Hematopoietic multipotent progenitor cell treated with erythropoietin and hydrocortisone succinate and interleukin-3 and kit ligand, for 6 days (in vitro differentiated cells): Measurements from ENCODE around the gene ATP6V0E1.
"Not testable (repeated sequence)": the region's sequence is repeated elsewhere in the genome, so short reads cannot be mapped to it uniquely, and the experiment has no call there.

Experiments used
- DNase-seq: peaks from one replicate; pipeline ENCODE4 v3.0.0-alpha.2; 2015

Gene ATP6V0E1

DNA sequence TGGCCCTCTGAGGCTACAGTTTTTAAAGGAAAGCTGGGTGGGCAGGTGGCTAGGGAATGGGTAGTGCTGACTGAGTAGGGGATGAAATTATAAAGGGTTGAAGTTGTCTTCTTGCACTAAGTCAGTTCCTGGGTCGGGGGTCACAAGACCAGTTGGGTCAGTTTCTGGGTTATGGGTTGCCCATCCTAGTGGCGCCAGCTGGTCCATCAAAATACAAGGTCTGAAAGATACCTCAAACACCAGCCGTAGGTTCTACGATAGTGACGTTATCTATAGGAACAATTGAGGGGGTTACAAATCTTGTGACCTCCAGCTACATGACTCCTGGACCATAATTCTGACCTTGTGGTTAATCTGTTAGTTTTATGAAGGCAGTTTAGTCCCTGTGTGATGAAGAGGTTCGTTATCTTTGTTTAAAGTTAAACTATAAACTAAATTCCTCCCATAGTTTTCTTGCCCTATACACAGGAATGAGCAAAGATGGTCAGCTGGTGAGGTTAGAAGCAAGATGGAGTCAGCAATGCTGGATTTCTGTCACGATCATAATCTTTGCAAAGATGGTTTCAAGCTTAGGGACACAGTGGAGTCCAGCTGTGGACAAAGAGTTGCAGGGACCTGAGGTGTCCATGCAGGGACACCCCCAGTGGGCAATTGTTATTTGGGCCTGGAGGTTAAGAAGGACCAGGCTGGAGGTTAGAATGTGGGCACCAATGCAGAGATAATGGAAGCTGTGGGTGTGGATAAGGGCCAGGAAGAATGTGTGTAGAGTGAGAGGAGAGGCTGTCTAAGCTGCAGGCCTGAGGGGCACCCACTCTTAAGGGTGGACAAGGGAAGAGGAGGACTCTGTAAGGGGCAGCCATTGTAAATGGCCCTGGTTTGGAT lies 58.6 kb downstream of the ATP6V0E1 start:
- DNase-seq = peak; percentile 46

- no peak for DNase-seq
Measured at GRCh38 chr5:173042763-173043107, 59.2 kb downstream of the ATP6V0E1 start.

DNA sequence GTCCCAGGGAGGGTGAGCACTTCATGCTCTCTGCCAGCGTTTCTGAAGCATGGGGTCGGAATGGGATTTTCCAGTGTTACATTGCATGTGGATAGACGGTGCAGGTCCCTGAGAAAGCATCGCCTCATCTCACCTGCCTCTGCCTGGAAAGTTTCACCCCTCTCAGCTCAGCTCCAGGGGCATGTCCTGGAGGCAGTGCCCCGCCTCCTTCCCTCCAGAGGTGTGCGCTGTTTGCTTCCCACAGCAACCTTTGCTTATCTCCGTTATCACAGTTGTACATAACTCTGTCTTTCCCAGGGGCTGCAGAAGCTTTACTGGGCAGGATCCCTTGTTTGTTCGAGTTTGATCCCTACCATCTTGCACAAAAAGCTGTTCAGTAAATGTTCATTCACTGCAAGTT lies 61.9 kb downstream of the ATP6V0E1 start:
- no peak for DNase-seq

- not testable (repeated sequence) for DNase-seq
Measured at GRCh38 chr5:173047096-173047837, 63.7 kb downstream of the ATP6V0E1 start.

- DNase-seq = no peak
Measured at GRCh38 chr5:173047838-173048105, 64.2 kb downstream of the ATP6V0E1 start.

GRCh38 chr5:173050791-173051190 lies 67.2 kb downstream of the ATP6V0E1 start:
- no peak for DNase-seq

- DNase-seq = no peak
Measured at GRCh38 chr5:173051746-173052145, 68.2 kb downstream of the ATP6V0E1 start.

DNA sequence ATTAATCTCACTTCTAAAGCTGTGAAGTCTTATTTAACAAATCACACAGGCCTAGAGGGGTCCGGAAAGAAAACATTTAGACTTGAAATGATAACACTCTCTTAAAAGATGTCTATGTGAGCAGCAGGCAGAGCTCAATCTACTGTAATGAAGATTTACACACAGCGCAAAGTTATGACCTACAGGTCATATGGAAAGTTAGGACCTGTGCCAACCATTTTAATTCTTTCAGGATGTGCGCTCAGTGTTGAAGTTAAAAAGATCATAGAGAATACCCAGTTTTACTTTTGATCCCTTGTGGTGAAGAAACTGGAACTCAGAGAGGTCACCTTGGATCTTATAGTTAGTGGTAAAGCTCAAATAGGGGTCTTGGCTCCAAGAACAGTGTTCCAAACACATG lies 69.5 kb downstream of the ATP6V0E1 start:
- DNase-seq = no peak

DNA sequence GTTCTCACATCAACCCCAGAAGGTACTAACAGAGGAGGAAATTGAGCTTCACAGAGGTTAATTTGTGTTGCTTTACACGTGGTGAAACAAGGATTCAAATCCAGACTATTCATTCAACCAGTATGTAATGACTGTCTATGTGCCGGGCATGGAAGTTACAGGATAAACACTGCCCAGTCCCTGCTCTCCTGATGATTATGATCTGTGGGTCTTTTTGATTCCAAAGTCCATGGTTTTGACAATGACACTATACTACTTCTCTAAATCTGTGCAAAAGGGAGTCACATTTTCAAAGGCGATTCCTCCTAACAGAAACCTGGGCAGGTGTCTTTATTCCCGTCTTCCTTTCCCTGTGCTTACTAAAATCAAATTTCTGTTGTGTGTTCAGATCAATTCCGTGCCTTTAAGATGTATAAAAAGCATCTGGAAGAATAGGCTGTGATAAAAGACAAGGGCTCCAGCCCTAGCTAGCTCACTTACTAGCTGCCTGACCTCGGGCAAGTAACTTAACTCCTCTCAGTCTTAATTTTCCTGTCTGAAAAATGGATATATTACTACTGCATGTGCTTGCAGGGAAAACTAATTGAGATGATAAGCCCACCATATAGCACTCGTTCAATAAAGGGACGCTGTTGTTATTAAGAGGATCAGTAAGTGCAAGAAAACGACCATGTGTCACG lies 71.6 kb downstream of the ATP6V0E1 start:
- no peak for DNase-seq

GRCh38 chr5:173055722-173055982 lies 72.1 kb downstream of the ATP6V0E1 start:
- peak; percentile 39 for DNase-seq

DNA sequence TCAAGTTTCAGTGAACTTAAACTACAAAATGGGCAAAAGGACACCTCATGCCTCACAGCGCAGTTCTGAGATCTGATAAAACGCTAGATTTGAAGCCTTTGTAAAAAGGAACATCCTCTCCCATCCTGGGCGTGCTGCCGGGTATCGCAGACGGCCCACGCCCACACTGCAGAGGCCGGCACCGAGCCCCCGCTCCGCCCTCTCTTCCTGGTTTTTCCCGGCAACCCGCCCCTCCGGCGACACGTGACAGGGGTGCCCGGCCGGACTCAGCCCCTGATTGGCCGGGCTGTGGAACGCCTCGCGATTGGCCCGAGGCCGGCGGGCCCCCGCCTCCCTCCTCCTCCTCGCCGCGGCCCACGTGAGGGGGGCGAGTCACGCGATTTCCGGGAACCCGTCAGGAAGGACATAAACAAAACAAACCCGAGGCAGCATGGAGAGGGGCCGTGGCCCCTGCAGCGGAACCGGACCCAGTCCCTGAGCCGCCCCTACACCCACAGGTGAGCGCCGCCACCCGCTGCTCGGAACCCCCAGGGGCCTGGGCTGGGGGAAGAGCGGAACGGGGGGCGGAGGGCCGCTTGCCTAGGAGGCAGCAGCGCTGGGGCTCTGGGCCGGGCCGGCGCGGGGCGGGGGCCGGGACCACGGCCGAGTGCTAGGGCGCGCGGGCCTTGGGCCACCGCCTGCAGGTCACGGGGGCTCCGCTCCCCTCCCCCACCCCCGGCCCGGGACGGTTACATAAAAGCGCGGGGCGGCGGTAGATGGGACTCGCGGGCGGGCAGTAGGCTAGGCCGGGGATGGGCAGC lies 72.6 kb downstream of the ATP6V0E1 start, which contains the start of gene CREBRF:
CREBRF (plus strand) TSS at position 370 of the 800 bp plus-strand sequence. CDS start 24,424 bp downstream, outside the sequence.
- DNase-seq = peak; percentile 97

DNA sequence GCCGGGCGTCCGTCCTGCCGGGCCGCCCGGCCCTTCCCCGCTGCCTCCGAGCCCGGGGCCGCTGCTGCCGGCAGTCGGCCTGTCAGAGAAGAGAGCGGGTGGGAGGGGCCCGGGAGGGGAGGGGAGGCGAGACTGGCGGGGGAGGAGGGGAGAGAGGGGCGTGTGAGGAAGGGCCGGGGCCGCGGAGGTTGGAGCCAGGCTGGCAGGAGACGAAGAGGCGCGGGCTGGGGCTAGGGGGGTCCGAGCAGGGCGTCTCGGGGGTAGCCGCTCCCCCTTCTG lies 73.2 kb downstream of the ATP6V0E1 start:
- no peak for DNase-seq

DNA sequence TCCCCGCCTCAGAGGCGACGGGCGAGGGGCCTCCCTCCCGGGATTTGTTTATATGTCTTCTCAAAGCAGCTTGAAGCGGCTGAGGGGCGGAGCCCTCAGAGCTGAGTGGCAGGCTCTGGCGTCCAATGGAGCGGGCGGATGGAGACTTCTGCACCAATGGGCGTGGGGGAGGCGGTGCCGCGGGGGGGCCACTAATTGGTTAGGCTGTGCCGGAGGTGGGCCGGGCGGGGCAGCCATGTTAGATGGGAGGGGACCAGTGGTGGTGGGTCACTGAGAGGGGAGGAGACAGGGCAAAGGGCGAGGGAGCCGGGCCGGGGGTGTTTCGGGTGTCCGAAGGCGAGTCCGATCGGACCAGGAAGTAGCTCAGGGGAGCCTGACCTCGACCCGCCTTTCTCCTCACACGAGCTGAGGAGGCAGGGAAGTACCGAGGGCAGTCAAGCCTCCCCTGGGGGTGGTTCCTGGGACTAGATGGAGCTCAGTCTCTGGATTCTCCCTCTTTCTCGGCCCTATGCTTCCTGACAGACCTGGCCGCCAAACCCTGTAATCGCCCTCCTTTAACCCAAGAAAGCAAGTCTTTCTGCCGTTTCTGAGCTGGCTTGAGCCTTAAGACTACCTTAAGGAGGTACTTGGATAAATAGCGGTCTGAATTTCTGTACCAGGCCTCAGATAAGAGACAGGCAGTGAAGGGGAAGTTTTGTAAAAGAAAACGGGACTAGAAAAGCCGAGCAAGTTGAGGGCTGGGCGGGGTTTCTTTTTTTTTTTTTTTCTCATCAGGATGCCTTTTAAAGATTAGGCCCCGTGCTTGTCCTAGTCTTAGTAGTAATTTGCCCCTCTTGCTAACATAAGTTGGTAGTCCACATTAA lies 73.7 kb downstream of the ATP6V0E1 start:
- DNase-seq = peak; percentile 99

DNA sequence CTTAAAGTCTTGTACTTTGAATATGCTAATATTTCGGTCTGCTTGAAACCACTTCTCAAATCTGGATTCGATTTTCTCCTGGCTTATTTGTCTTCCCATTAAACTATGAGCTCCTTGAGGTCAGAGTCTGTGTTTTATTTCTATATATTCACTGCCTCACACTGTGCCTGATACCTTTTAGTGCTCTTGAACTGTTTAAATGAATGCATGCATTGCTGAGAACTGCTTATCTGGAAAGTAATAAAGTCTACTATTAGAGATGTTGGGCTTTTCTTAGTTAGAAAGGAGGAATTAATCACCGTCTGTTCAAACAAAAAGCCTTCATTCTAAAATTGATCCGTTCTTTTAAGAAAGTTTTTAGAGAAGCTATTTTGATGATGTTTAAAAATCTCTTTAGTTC lies 78.6 kb downstream of the ATP6V0E1 start:
- DNase-seq = no peak

DNA sequence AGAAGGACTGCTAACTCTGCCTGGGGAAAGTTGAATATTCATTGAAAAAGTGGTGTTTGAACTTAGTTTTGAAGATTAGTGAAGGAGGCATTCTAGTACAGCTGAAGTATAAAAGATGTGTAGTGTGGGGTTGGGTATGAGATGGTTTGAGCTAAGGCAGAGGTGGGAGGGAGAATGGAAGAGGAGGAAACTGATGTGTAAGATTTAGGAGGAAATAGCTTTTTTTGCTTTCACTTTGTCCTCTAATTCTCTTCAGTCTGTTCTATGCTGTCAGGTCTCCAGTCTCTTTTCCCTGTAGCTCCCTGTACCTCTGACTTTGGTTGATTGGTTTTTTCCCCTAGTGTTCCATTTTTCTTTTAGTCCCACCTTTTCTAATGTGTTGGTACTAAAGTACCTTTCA lies 81.6 kb downstream of the ATP6V0E1 start:
- no peak for DNase-seq

DNA sequence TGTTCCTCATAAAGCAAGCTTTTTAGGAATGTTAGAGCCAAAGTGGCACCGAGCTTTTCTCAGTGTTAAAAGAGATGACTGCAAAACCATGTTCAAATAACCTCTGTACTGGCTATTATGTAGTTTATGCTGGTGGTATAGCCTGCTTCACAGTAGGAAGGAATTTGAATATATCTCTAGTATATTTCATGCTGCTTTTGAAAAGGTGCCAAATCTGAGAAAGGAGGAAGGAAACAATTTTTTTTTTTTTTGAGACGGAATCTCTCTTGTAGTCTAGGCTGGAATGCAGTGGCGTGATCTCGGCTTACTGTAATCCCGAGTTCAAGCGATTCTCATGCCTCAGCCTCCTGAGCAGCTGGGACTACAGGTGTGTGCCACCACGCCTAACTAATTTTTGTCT lies 86.1 kb downstream of the ATP6V0E1 start:
- DNase-seq = peak; percentile 54

- DNase-seq = no peak
Measured at GRCh38 chr5:173075137-173075843, 91.7 kb downstream of the ATP6V0E1 start.

- DNase-seq = no peak
Measured at GRCh38 chr5:173075970-173076369, 92.4 kb downstream of the ATP6V0E1 start.

- not testable (repeated sequence) for DNase-seq
Measured at GRCh38 chr5:173076471-173076870, 92.9 kb downstream of the ATP6V0E1 start.

DNA sequence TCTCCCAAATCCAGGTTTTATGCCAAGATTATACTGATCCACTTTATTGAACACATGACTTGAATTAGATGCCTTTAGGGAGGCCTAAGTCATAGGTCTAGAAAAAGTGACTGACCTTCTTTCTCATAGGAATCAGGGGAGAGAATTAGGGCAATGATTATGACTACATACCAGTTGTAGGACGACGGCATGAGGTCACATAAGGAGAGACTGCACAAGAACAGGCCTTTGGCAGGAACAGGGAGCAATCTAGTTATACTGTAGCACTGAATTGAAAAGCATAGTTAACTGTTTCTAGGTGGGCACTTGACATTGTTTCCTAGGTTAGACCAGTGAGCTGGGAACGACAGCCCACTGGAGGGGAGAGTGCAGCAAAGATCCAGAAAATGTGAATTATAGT lies 95.3 kb downstream of the ATP6V0E1 start:
- DNase-seq = no peak
